Body of pancreas (tissue), 4 donors: ENCODE measurements around the gene DGCR8. TPM values are rescaled to one million over a fixed set of nuclear protein-coding genes. Genes with fewer than 3 reads are reported as not detected.

Experiments used
- ATAC-seq: fragments of 150-250 bp; one replicate; pipeline ENCODE4 v1.9.1; 2016
- DNase-seq, 4 donors: peaks; one replicate each; pipeline ENCODE4 v3.0.0-alpha.2; 2019
- H3K27ac ChIP-seq, 4 donors: fragments of 200-600 bp; sonication (generic); 1 replicate in 3 of 4; 2 replicates in 1 of 4; pipeline versions ENCODE4 v1.5.1 to v1.6.1; 2016 to 2019; ENCODE audit warnings: mild to moderate bottlenecking in 1 of 4, mixed read lengths in 1 of 4, moderate library complexity in 1 of 4
- H3K27me3 ChIP-seq, 2 donors: fragments of 200-600 bp; sonication (generic); one replicate each; pipeline ENCODE4 v1.6.0; 2016; ENCODE audit warnings: mild to moderate bottlenecking in 1 of 2
- H3K36me3 ChIP-seq, 2 donors: fragments of 200-600 bp; sonication (generic); replicated peaks in 1 of 2; 2 replicates each; pipeline ENCODE4 v1.5.1; 2016; ENCODE audit warnings: low read depth in 2 of 2; ENCODE audit not compliant: insufficient read depth in 1 of 2
- H3K4me1 ChIP-seq: fragments of 200-600 bp; sonication (generic); one replicate; pipeline ENCODE4 v1.6.0; 2016
- H3K4me3 ChIP-seq, 2 donors: fragments of 200-600 bp; sonication (generic); 1 replicate in 1 of 2; 2 replicates in 1 of 2; pipeline ENCODE4 v1.5.1; 2016 to 2019
- H3K9me3 ChIP-seq, 3 donors: fragments of 200-600 bp; sonication (generic); 1 replicate in 2 of 3; 2 replicates in 1 of 3; pipeline ENCODE4 v1.5.1; 2016
- POLR2A ChIP-seq, 3 donors: fragments of 450-650 bp; IDR thresholded peaks; one replicate each; pipeline ENCODE4 v1.6.1; 2016; ENCODE audit warnings: antibody characterized with exemption in 3 of 3, mild to moderate bottlenecking in 2 of 3
- WGBS, 2 donors: methylation state at CpG; one replicate each; pipeline ENCODE4 v1.1.5; 2017; 5-methylcytosine and 5-hydroxymethylcytosine counted together
- intact Hi-C: fragments of 100-400 bp; cut with DNase I; formaldehyde crosslinking; loops from one replicate; pipeline ENCODE4 v1.15.1; 2023
- total RNA-seq, 2 donors: library from RNA; depleted of rRNA; stranded (reverse); fragments of >200 nt; gene quantifications; one replicate each; pipeline ENCODE4 v1.1.0, GENCODE V29; 2016
- TF ChIP-seq, protein P1 (sequence below), 7 experiments: fragments of 450-650 bp in 4 of 7; fragments of 200-600 bp in 3 of 7; sonication (generic) in 3 of 7; IDR thresholded peaks; one replicate each; pipeline ENCODE4 v1.5.1; 2016 to 2019; ENCODE audit warnings: antibody characterized with exemption in 7 of 7

DGCR8 gene
- total RNA-seq, 2 donors from 2014 or later = 25.7 to 53.4 TPM

DNA sequence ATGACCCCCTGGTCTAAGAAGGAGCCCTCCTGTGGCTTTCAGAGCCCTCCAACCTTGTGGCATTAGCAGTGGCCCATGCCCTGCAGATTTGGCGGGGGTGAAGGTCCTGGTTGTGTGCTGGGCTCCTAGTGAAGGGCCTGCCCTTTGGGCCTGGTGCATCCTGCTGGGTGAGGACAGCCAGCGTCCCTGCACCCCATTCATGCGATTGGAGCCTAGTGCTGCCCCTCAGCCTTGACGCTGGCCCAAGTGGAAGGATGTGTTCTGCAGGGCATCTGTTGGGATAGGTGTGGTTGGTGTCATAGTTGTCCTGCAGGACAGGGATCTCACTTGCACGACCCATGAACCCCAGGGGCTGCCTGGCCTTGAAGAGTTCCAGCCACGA is 28.1 kb upstream of the DGCR8 start:
- 94 to 100% methylated on average over 1 to 6 of the region's 6 CpGs for WGBS, 2 donors
- ATAC-seq = no peak

DNA sequence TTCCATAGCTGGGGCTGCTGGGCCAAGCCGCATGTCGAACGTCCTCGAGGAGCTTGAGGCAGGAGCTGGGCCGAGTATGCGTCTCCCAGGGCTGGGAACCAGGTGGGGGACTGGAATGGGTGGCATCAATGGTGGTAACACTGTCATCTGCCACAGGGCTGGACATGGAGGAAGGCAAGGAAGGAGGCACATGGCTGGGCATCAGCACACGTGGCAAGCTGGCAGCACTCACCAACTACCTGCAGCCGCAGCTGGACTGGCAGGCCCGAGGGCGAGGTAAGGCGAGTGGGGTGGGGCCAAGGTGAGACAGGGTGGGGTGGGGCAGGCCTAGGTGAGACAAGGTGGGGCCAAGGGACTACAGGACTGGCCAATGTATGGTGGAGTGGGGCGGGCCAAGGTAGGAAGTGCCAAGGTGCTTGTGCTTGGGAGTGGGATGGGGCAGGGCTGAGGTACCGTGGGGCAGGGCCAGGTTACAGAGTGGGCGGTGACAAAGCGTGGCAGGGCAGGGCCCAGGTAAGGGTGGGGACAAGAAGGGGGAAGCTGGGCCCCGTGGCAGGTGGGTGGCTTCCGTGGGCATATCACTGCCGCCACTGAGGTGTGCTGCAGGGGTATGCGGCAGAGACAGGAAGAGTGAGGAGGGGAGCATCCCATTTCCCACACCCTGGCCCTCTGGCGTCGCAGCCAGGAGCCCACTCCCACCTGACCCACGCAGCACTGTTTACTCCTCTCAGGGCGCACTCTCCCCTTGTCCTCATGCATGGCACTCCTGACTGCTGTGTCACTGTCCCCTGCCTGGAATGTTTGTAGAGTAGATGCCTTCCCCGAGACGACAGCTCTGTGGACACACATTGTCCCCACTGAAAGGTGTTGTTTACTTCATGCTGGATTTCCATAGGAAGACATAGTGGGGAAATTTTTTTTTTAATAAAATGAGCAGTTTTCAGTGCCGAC is 27.5 kb upstream of the DGCR8 start:
- TF ChIP-seq POLR2A (IDR thresholded peaks at IDR 0.05) = no peak
- TF ChIP-seq, protein P1, sequence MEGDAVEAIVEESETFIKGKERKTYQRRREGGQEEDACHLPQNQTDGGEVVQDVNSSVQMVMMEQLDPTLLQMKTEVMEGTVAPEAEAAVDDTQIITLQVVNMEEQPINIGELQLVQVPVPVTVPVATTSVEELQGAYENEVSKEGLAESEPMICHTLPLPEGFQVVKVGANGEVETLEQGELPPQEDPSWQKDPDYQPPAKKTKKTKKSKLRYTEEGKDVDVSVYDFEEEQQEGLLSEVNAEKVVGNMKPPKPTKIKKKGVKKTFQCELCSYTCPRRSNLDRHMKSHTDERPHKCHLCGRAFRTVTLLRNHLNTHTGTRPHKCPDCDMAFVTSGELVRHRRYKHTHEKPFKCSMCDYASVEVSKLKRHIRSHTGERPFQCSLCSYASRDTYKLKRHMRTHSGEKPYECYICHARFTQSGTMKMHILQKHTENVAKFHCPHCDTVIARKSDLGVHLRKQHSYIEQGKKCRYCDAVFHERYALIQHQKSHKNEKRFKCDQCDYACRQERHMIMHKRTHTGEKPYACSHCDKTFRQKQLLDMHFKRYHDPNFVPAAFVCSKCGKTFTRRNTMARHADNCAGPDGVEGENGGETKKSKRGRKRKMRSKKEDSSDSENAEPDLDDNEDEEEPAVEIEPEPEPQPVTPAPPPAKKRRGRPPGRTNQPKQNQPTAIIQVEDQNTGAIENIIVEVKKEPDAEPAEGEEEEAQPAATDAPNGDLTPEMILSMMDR (IDR thresholded peaks at IDR 0.05) = no peak
- WGBS, 2 donors = 88 to 92% methylated on average over 22 to 25 of the region's 26 CpGs
- no peak overlapping the region for H3K4me3 ChIP-seq
- H3K27ac ChIP-seq = no peak overlapping the region
- no peaks in the 10 kb centered on the region for H3K27me3 ChIP-seq
- DNase-seq (no peak), ATAC-seq (no peak)
- intact Hi-C loops = no loop called here
- no peaks in the 10 kb centered on the region for H3K9me3 ChIP-seq
- peaks cover 0 to 5% of the 10 kb centered on the region in 2 donors for H3K36me3 ChIP-seq
- H3K4me1 ChIP-seq = no peaks in the 10 kb centered on the region

More for the DNA sequence above, 28.1 kb upstream of the DGCR8 start:
- Histone ChIP-seq H3K27me3 (no peaks in the 10 kb centered on the region), H3K4me1 (no peaks in the 10 kb centered on the region), H3K4me3 (no peak overlapping the region), H3K27ac (no peak overlapping the region), H3K9me3 (no peaks in the 10 kb centered on the region), H3K36me3 (peaks cover 0 to 5% of the 10 kb centered on the region in 2 donors)
- intact Hi-C loops = no loop called here
- TF ChIP-seq POLR2A (IDR thresholded peaks at IDR 0.05) = no peak
- DNase-seq = no peak

DNA sequence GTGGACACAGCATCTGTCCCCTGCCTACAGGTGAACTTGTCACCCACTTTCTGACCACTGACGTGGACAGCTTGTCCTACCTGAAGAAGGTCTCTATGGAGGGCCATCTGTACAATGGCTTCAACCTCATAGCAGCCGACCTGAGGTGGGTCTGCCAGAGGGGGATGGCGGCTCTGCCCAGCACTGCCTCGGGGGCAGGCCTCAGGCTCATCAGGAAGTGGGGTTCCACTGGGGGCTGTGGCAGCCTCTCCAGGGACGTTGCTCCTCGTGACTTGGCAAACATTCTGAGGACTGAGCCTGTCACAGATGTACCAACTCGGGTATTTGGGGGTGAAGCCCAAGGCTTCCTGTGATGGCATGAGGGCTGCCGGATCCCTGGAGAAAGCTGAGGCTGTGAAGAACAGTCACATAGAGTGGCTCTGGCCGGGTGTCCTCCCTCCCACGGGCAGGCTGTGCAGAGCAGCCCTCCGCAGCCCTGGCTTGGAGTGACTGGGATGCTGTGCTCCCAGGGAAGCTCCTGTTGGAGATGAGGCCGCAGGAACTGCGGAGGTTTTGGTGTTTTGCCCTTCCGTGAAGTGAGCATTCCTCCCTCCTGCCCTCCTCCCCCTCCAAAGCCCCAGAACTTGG is 26.5 kb upstream of the DGCR8 start:
- Histone ChIP-seq H3K27me3 (no peaks in the 10 kb centered on the region), H3K27ac (no peak overlapping the region), H3K4me3 (no peak overlapping the region), H3K4me1 (no peaks in the 10 kb centered on the region), H3K9me3 (no peaks in the 10 kb centered on the region), H3K36me3 (peaks cover 0 to 5% of the 10 kb centered on the region in 2 donors)
- intact Hi-C loops = no loop called here
- DNase-seq (no peak), ATAC-seq (no peak)
- no peak for TF ChIP-seq POLR2A (IDR thresholded peaks at IDR 0.05)
- TF ChIP-seq, protein P1 (IDR thresholded peaks at IDR 0.05) = no peak
- 85 to 95% methylated on average over 5 to 14 of the region's 14 CpGs for WGBS, 2 donors

DNA sequence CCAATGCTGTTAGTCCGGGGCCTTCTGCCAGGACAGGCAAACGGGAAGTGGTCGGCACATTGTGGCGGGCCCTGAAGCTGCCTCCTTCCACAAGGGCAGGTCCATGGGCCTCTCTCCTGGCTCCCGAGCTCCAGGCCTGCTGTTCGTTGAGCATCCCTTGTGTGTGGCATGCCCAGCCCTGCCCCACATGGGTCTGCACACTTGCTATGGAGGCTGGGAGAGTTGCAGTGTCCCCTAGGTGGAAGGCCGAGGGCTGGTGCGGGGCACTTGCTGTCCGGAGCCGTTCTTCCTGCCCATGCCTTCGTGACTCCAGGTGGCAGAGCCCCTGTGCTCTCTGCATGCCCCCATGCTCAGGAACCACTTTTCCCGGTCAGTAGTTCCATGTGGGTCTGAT is 26.0 kb upstream of the DGCR8 start:
- no peak for TF ChIP-seq POLR2A (IDR thresholded peaks at IDR 0.05)
- TF ChIP-seq, protein P1 (IDR thresholded peaks at IDR 0.05) = no peak
- ATAC-seq (no peak), DNase-seq (no peak)
- intact Hi-C loops = no loop called here
- no peak overlapping the region for H3K27ac ChIP-seq
- H3K36me3 ChIP-seq = peaks cover 0 to 5% of the 10 kb centered on the region in 2 donors
- H3K27me3 ChIP-seq = no peaks in the 10 kb centered on the region
- H3K4me3 ChIP-seq = no peak overlapping the region
- H3K4me1 ChIP-seq = no peaks in the 10 kb centered on the region
- WGBS, 2 donors = 84 to 91% methylated on average over 3 to 12 of the region's 12 CpGs
- H3K9me3 ChIP-seq = no peaks in the 10 kb centered on the region

DNA sequence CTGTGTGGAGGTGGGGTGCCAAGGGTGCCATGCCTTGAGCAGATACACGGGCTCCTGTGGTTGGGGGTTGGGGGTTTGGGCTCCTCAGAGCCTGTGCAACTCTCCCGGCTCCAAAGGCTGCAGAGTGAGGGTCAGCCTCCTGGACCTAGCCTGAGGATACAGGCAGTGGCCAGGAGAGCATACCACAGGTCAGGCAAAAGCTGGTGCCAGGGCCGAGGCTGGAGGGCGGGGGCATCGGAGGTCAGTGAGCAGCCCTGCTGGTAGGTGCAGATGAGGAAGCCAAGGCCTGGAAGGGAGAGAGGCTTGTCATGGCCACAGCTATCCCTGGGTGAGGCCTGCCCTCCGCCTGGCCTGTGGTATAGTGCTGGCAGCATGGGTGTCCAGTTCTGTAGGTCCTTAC is 25.6 kb upstream of the DGCR8 start:
- intact Hi-C loops = no loop called here
- 95 to 96% methylated on average over 4 to 5 of the region's 6 CpGs for WGBS, 2 donors
- H3K36me3 ChIP-seq = peaks cover 0 to 5% of the 10 kb centered on the region in 2 donors

More for the DNA sequence above, 25.6 kb upstream of the DGCR8 start:
- no peak overlapping the region for H3K4me3 ChIP-seq
- no peaks in the 10 kb centered on the region for H3K27me3 ChIP-seq
- no peak overlapping the region for H3K27ac ChIP-seq
- no peaks in the 10 kb centered on the region for H3K4me1 ChIP-seq
- DNase-seq (no peak), ATAC-seq (peak; percentile 18)
- TF ChIP-seq, protein P1 (IDR thresholded peaks at IDR 0.05) = no peak
- no peak for TF ChIP-seq POLR2A (IDR thresholded peaks at IDR 0.05)
- H3K9me3 ChIP-seq = no peaks in the 10 kb centered on the region
